SK-N-MC (cell line): Measurements from ENCODE around the gene DLX6.

Source experiments
- EZH2 ChIP-seq: fragments of 200-600 bp; sonication (generic); IDR thresholded peaks from one replicate; pipeline ENCODE4 v1.6.1; 2017; ENCODE audit warnings: antibody characterized with exemption
- FOXP2 ChIP-seq: optimal IDR thresholded peaks from 2 replicates; pipeline ENCODE3; 2011; ENCODE audit warnings: mild to moderate bottlenecking, moderate library complexity; ENCODE audit not compliant: insufficient read depth; ENCODE audit errors: extremely low read length, control extremely low read depth
- POLR2AphosphoS5 ChIP-seq: IDR thresholded peaks from 2 replicates; pipeline ENCODE4 v1.6.1; 2012; ENCODE audit warnings: mild to moderate bottlenecking, low read depth, low read length, borderline replicate concordance

DNA sequence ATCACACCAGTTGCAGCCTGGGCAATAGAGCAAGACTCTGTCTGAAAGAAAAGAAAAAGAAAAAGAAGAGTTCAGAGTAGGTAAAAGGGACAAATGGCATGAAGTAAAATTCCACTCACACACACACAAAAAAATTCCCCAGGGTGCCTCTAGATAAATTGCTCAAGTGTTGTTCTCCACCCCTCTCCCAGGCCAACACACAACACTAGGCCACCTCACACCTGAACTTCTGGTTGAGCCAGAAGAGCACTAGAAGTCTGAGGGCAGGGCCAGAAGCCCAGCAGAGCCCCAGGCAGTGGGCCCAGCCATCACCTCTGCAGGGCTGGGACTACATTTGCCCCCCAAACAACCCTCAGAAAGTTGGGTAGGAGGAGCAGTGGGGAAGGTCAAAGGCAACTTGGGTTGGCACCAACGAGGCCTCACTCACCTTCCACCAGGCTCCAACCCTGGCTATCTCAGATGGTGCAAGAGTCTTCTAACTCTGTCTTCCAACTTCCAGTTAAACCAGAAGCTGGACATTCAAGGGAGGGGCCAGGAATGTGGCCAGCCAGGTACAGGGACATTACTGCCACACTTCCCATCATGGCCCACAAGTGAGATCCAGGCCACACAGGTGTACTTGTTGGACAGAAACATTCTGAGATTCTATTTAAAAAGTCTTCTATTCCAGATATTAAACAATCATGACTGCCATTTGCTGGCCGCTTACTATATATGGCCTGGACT is 25.6 kb upstream of the DLX6 start:
- TF ChIP-seq POLR2AphosphoS5 (no peak), EZH2 (no peak), FOXP2 (no peak)
